Airway epithelial cell (primary cell): ENCODE results near the gene TSSK1B. TPM values are rescaled to one million over a fixed set of nuclear protein-coding genes. Genes with fewer than 3 reads are reported as not detected.

Source experiments
- total RNA-seq: library from RNA; depleted of rRNA; stranded (reverse); fragments of >200 nt; gene quantifications from 2 replicates; pipeline ENCODE4 v1.2.3, GENCODE V29; 2015

The TSSK1B gene, protein sequence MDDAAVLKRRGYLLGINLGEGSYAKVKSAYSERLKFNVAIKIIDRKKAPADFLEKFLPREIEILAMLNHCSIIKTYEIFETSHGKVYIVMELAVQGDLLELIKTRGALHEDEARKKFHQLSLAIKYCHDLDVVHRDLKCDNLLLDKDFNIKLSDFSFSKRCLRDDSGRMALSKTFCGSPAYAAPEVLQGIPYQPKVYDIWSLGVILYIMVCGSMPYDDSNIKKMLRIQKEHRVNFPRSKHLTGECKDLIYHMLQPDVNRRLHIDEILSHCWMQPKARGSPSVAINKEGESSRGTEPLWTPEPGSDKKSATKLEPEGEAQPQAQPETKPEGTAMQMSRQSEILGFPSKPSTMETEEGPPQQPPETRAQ
- total RNA-seq, result 0.14 and 0.37 TPM in 2 replicates

GRCh38 chr5:113434889-113435288, at the start of gene TSSK1B:
TSSK1B (minus strand) TSS chr5:113434989; CDS start chr5:113434839, 150 bp downstream.

Other genes starting within 250 kb of the TSSK1B start
- 36.5 and 38.8 TPM in 2 replicates for gene MCC, start 53.5 kb upstream of the TSSK1B start, total RNA-seq
- gene YTHDC2, start 78.7 kb upstream of the TSSK1B start, total RNA-seq, result 13.3 and 22.6 TPM in 2 replicates